A673 (cell line): ENCODE data around the gene AGPAT3.

Experiments
- EZH2 ChIP-seq: fragments of 200-600 bp; sonication (generic); IDR thresholded peaks from 2 replicates; pipeline ENCODE4 v1.6.1; 2017; ENCODE audit warnings: borderline replicate concordance, low read depth, mild to moderate bottlenecking, mixed read lengths, antibody characterized with exemption, low read length; ENCODE audit not compliant: poor library complexity, severe bottlenecking
- TF ChIP-seq, protein P1 (sequence below): fragments of 300-800, 200-600 bp; sonication (generic); conservative IDR thresholded peaks from 2 replicates; pipeline ENCODE4 v1.5.1; 2017; ENCODE audit warnings: low read depth, mild to moderate bottlenecking, antibody characterized with exemption, low read length, moderate library complexity, mixed read lengths

- TF ChIP-seq, protein P1, sequence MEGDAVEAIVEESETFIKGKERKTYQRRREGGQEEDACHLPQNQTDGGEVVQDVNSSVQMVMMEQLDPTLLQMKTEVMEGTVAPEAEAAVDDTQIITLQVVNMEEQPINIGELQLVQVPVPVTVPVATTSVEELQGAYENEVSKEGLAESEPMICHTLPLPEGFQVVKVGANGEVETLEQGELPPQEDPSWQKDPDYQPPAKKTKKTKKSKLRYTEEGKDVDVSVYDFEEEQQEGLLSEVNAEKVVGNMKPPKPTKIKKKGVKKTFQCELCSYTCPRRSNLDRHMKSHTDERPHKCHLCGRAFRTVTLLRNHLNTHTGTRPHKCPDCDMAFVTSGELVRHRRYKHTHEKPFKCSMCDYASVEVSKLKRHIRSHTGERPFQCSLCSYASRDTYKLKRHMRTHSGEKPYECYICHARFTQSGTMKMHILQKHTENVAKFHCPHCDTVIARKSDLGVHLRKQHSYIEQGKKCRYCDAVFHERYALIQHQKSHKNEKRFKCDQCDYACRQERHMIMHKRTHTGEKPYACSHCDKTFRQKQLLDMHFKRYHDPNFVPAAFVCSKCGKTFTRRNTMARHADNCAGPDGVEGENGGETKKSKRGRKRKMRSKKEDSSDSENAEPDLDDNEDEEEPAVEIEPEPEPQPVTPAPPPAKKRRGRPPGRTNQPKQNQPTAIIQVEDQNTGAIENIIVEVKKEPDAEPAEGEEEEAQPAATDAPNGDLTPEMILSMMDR = no peak
- no peak for TF ChIP-seq EZH2
Measured at GRCh38 chr21:43956019-43956669, 91.1 kb downstream of the AGPAT3 start.
